HG02678 (cell line): Measurements from ENCODE around the gene B4GALNT4.
"Not testable (repeated sequence)": the region's sequence is repeated elsewhere in the genome, so short reads cannot be mapped to it uniquely, and the experiment has no call there.

Experiments
- ATAC-seq: cut with Tn5 transposase; IDR thresholded peaks from one replicate; pipeline ENCODE4 v1.9.1; 2021; ENCODE audit warnings: mild to moderate bottlenecking, moderate library complexity; ENCODE audit not compliant: unreplicated experiment

The B4GALNT4 gene

GRCh38 chr11:373716-374551, 4.6 kb downstream of the B4GALNT4 start:
- no peak for ATAC-seq

- ATAC-seq, result no peak
Measured at GRCh38 chr11:375065-376025, 6.0 kb downstream of the B4GALNT4 start.

- ATAC-seq, result no peak
Measured at GRCh38 chr11:376531-377173, 7.4 kb downstream of the B4GALNT4 start.

GRCh38 chr11:377174-377865, 8.0 kb downstream of the B4GALNT4 start:
- ATAC-seq, result no peak

GRCh38 chr11:377883-378500, 8.7 kb downstream of the B4GALNT4 start:
- no peak for ATAC-seq

- ATAC-seq, result no peak
Measured at GRCh38 chr11:379205-380094, 10.2 kb downstream of the B4GALNT4 start.

- no peak for ATAC-seq
Measured at GRCh38 chr11:380095-380480, 10.8 kb downstream of the B4GALNT4 start.

GRCh38 chr11:380491-380890, 11.2 kb downstream of the B4GALNT4 start:
- no peak for ATAC-seq

GRCh38 chr11:380996-381395, 11.7 kb downstream of the B4GALNT4 start:
- no peak for ATAC-seq

GRCh38 chr11:381501-382072, 12.3 kb downstream of the B4GALNT4 start:
- ATAC-seq, result no peak

GRCh38 chr11:382081-382629, 12.9 kb downstream of the B4GALNT4 start:
- ATAC-seq, result no peak

GRCh38 chr11:383431-383830, 14.1 kb downstream of the B4GALNT4 start:
- no peak for ATAC-seq

GRCh38 chr11:384511-384910, 15.2 kb downstream of the B4GALNT4 start:
- ATAC-seq, result no peak

- no peak for ATAC-seq
Measured at GRCh38 chr11:385594-386351, 16.5 kb downstream of the B4GALNT4 start.

- ATAC-seq, result no peak
Measured at GRCh38 chr11:386483-386882, 17.2 kb downstream of the B4GALNT4 start.

- ATAC-seq, result no peak
Measured at GRCh38 chr11:387193-387793, 18.0 kb downstream of the B4GALNT4 start.

GRCh38 chr11:389369-389768, 20.1 kb downstream of the B4GALNT4 start:
- ATAC-seq, result not testable (repeated sequence)
